NT2/D1 (cell line): ENCODE data around the gene HOXA6.

ENCODE experiments used
- DNase-seq: peaks from one replicate; pipeline ENCODE4 v3.0.0-alpha.2; 2011; ENCODE audit warnings: low read depth, low spot score
- H3K27me3 ChIP-seq: 2 replicates; pipeline ENCODE4 v1.6.0; 2011; ENCODE audit warnings: mild to moderate bottlenecking; ENCODE audit not compliant: insufficient read length, insufficient read depth
- H3K36me3 ChIP-seq: 2 replicates; pipeline ENCODE4 v1.6.1; 2011; ENCODE audit warnings: mild to moderate bottlenecking, low read length, mixed read lengths; ENCODE audit not compliant: insufficient read depth, insufficient read length
- H3K4me1 ChIP-seq: 2 replicates; pipeline ENCODE4 v1.5.1; 2011; ENCODE audit not compliant: insufficient read depth, insufficient read length
- H3K4me3 ChIP-seq: 2 replicates; pipeline ENCODE4 v1.5.1; 2011; ENCODE audit warnings: low read depth; ENCODE audit not compliant: insufficient read length
- H3K9ac ChIP-seq: 2 replicates; pipeline ENCODE4 v1.6.0; 2011; ENCODE audit warnings: low read depth; ENCODE audit not compliant: insufficient read length
- H3K9me3 ChIP-seq: 2 replicates; pipeline ENCODE4 v1.5.1; 2011; ENCODE audit warnings: mild to moderate bottlenecking, low read length; ENCODE audit not compliant: insufficient read depth
- SUZ12 ChIP-seq: IDR thresholded peaks from 2 replicates; pipeline ENCODE4 v1.6.1; 2011; ENCODE audit not compliant: insufficient read length, insufficient read depth; ENCODE audit errors: extremely low read depth
- YY1 ChIP-seq: IDR thresholded peaks from 2 replicates; pipeline ENCODE4 v1.6.1; 2011; ENCODE audit not compliant: insufficient read length, insufficient read depth
- ZNF274 ChIP-seq: IDR thresholded peaks from 2 replicates; pipeline ENCODE4 v1.6.1; 2011; ENCODE audit warnings: mild to moderate bottlenecking, low read depth, low read length

The HOXA6 gene

DNA sequence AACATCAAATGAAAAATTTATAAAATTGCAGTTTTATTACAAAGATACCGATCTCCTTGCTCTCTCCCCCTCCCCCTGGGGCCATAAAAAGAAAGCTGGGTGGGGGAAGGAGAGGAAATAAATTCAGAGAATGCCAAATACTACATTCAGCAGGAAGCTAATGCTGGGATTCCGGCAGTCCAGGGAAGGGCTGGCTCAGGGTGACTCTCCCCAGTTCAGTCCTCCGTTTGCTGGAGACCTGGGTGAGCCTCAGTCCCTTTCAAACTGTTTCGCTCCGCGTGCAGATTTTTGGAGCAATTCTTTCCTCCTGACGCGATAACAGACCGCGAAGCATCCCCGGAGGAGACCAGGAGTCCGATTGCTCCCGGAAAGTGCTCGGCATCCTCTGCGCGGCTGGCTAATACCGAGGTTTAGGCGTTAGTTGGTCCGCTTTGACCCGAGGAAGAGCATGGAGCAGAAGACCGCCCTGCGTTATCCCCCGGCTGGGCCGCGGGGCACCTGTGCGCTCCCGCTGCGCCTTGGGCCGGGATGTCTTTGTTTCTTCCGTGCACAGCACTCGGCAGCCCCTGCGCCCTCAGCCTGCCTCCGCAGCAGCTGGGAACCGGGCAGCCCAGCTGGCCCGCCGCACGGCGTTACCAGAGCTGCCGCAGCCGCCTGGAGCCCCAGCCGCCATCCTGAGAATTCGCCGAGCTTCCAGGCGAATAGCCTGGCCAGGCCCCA, 41.2 kb downstream of the HOXA6 start:
- Histone ChIP-seq H3K4me1 (peaks cover 11% of the 10 kb centered on the region), H3K4me3 (no peak overlapping the region), H3K27me3 (peaks cover 100% of the 10 kb centered on the region), H3K36me3 (no peaks in the 10 kb centered on the region), H3K9me3 (no peaks in the 10 kb centered on the region), H3K9ac (no peak overlapping the region)
- DNase-seq, result no peak
- TF ChIP-seq YY1 (no peak), SUZ12 (peak; percentile 18), ZNF274 (no peak)

DNA sequence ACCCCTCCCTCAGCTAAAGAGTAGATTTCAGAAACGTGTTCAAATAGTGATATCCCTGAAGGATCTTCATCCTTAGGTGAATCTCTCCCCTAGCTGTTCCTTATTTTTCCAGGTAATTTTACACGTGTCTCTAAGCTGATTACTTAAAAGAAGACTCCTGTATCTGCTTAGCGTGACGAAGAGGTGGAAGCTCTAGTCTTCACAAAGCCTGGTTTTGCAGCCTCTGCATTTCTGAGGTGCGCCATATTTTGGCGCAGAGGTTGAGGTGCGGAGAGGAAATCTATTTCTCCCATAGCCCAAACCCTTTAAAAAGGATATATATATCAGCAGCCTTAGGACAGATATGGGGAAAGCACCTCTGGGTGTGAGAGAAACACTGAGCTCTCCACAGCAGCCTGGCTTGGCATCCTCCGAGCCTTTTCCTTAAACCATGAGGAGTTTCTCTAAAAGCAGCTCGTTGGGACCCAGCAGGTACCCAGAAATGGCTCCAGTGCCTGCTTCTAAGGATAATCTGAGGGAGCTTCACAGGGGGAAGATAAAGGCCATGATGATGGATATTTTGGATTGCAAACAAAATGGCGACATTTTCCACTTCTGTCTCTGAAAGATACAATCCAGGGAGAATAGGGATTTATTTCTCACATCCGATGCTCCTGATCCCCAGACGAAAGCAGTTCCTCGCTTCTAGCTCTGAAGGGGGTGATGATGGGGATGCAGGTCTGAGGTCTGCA, 42.1 kb downstream of the HOXA6 start:
- H3K36me3 ChIP-seq, result no peaks in the 10 kb centered on the region
- H3K9me3 ChIP-seq, result no peaks in the 10 kb centered on the region
- no peak overlapping the region for H3K4me3 ChIP-seq
- H3K27me3 ChIP-seq, result peaks cover 100% of the 10 kb centered on the region
- TF ChIP-seq ZNF274 (no peak), SUZ12 (no peak), YY1 (no peak)
- H3K4me1 ChIP-seq, result peaks cover 11% of the 10 kb centered on the region
- DNase-seq, result no peak
- no peak overlapping the region for H3K9ac ChIP-seq

DNA sequence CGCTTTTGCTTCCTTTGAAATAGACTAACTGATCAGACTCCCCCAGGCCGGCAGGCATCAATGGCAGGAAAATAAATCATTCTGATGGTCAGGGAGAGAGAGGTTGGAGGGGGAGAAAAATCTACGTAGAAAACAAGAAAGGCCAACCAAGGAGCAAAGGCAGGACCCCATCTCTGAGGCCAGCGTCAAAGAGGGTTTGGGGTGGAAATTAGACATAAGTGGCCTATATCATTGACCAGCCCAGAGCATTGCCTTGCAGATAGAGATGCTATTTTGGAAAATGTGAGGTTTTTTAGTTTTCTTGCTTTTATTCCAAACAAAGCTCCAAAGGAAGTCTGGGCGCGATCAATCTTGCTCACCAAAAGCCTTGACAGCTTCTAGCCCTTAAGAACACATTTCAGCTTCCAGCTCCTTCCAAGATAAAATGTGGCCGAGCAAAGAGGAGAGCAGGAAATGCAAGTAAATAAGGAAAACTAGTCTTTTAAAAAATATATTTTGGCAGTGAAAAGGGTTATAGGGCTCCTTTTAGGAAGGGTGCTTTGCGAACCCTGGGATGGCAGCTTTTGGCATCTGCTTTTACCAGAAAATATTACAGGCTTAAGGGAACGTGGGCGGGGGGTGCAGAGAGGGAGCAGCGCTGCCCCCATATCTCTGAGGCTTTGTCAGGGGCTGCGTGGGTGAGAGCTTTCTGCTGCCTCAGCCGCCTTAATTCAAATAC, 43.1 kb downstream of the HOXA6 start:
- TF ChIP-seq ZNF274 (no peak), YY1 (no peak), SUZ12 (no peak)
- no peak overlapping the region for H3K4me3 ChIP-seq
- H3K9me3 ChIP-seq, result no peaks in the 10 kb centered on the region
- H3K4me1 ChIP-seq, result peaks cover 9% of the 10 kb centered on the region
- H3K36me3 ChIP-seq, result peaks cover 4% of the 10 kb centered on the region
- peaks cover 100% of the 10 kb centered on the region for H3K27me3 ChIP-seq
- H3K9ac ChIP-seq, result no peak overlapping the region
- no peak for DNase-seq

DNA sequence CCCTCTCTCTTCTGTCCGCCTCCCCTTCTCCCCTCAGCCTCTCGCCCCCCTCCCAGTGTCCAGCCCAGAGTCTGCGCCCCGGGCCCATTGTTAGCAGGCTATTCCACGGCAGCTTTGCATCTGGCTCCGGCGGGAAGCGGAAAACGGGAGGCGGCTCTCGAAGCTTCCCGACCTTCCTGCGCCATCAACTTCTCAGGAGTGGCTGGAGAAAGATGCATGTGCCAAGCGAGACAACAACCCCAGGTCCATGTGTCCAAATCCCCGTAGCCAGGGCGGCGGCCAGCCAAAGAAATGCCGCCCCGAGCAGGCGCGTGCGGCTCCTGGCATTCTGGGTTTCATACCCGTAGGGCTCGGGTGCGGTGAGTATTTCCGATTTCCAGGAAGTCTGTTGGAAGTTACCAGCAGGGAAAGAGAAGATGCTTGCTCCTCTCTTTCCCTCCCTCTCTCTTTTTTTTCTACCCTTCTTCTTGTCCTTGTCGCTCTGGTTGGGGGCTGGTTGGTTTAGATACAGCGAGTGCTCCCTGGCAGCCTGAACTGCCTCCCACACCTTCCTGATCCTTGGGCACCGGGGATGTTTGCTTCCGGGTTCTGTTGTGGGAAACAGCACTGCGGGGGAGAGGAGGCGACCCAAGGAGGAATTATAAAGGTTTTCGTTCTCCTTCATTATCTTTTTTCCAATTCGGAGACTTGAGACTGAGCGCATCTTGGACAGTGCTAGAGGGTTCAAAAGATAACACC, 43.9 kb downstream of the HOXA6 start:
- no peak for DNase-seq
- H3K9me3 ChIP-seq, result no peaks in the 10 kb centered on the region
- H3K27me3 ChIP-seq, result peaks cover 100% of the 10 kb centered on the region
- peaks cover 9% of the 10 kb centered on the region for H3K36me3 ChIP-seq
- no peak overlapping the region for H3K4me3 ChIP-seq
- peaks cover 9% of the 10 kb centered on the region for H3K4me1 ChIP-seq
- no peak overlapping the region for H3K9ac ChIP-seq
- TF ChIP-seq YY1, result no peak
- no peak for TF ChIP-seq ZNF274
- peak; percentile 94 for TF ChIP-seq SUZ12

DNA sequence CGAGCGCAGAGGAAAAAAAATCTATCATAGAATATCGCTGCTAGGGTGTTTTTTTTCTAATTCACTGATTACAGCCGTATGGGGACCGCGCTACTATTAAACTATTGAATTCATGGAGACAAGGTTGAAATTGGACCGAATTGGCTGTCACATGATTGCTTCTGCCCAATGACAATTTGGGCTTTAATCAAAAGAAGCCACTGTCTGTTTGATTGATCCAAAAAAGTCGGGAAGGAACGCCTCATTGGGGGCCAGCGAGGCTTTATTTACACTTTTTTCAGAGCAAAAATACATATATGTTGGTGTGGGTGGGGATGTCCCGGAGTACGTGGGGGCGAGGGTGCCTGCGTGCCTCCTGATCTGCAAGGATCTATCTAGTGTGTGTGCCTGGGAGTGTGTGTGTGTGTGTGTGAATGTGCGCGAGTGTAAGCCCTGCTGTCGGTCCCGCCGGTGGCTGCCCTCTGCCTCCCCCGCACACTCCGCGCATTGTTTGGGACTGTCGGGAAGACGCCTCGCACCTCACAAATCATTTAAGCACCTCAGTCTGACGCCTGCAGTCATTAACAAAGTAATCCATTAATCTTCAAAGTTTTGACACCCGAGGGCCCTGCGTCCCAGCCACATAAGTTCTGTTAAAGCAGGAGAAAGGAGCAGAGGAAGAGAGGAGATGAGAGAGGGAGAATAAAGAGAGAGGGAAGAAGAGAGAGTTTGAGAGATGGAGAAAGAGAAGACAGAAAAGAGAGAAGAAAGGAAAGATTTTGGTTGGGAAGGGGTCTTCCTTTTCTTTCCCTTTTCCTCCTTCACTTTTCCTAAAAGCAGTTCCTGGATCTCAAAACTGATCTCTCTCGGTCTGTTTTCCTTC, 44.8 kb downstream of the HOXA6 start, which contains the start of gene HOXA2:
Gene HOXA2, minus strand, starts transcription at position 103 of the 862 bp plus-strand sequence. CDS start 183 bp downstream, outside the sequence.
- Histone ChIP-seq H3K27me3 (peaks cover 100% of the 10 kb centered on the region), H3K4me1 (peaks cover 5% of the 10 kb centered on the region), H3K4me3 (no peak within 1 kb of the TSS), H3K36me3 (peaks cover 9% of the 10 kb centered on the region), H3K9me3 (no peaks in the 10 kb centered on the region), H3K9ac (no peak within 1 kb of the TSS)
- TF ChIP-seq YY1 (no peak), SUZ12 (peak; percentile 97)
- DNase-seq, result no peak

DNA sequence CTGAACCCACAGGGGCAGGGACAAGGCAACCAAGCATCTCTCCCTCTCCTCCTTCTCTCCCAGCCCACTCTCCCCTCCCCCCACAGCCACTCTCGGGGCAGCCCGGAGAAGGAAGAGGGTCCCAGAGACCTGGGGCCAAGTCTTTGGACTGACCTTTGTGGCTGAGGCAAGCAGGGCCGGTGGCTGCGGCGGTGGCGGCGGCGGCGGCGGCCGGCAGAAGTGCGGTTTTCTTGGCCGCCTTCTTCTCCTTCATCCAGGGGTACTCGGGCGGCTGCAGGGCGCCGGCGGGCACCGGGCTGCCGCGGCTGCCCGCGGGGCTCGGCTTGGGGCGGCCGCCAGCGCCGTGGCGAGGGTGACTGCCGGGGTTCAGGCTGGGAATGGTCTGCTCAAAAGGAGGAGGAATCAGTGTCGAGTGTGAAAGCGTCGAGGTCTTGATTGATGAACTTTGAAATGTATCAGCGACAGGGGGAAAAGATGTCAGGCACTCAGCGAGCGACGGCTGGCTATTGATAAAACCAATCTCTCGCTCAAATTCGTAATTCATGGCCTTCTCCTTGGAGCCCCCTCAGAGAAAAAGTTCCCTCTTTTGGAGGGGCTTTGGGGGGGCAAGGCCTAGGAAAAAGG, 45.5 kb downstream of the HOXA6 start:
- DNase-seq, result no peak
- H3K27me3 ChIP-seq, result peaks cover 100% of the 10 kb centered on the region
- peaks cover 9% of the 10 kb centered on the region for H3K36me3 ChIP-seq
- no peak for TF ChIP-seq ZNF274
- TF ChIP-seq SUZ12, result no peak
- TF ChIP-seq YY1, result no peak
- H3K4me1 ChIP-seq, result peaks cover 7% of the 10 kb centered on the region
- H3K9me3 ChIP-seq, result no peaks in the 10 kb centered on the region
- H3K4me3 ChIP-seq, result no peak overlapping the region
- H3K9ac ChIP-seq, result no peak overlapping the region
